ENCODE measurements around the gene CCDC80. TPM values are rescaled to one million over a fixed set of nuclear protein-coding genes. Genes with fewer than 3 reads are reported as not detected.

The CCDC80 gene
- total RNA-seq, 4 donors from 2014 or later, result 6.4 to 55.3 (median 18.4) TPM

DNA sequence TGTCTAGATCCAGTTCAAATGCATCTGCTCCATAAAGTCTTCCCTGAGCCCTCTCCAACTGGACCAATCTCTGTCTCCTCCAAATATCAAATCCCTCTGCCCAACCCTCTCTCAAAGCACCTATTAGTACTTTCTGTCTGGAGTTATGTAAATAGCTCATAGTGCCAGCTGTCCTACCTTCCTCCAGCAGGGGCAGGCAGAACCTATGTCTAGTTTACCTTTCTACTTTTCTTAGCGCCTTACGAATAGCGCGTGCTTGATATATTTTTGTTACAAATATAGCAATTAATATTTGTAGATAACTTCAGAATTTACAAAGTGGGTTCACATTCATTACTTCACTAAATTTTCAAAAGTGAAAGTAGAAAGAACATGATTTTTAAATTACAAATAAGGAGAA, 14.0 kb upstream of the CCDC80 start:
- no peak for DNase-seq
- Histone ChIP-seq H3K27me3 (no peaks in the 10 kb centered on the region), H3K36me3 (no peaks in the 10 kb centered on the region), H3K4me3 (no peak overlapping the region), H3K4me1 (peaks cover 0 to 5% (median 0%) of the 10 kb centered on the region in 4 donors), H3K27ac (peak overlapping the region; percentile 35 to 60 (median 44)), H3K9me3 (no peaks in the 10 kb centered on the region)
- 94 to 97% methylated on average over 4 of the region's 4 CpGs for WGBS, 2 donors (ENCODE audit: low coverage in 1 of 2)
- in situ Hi-C loops (cut with MboI; ENCODE audit: low pct_ligation_motif_present in 1 of 4, low pct_unique_long_range_greater_than_20kb in 1 of 4, low sequenced_read_pairs in 3 of 4) (no loop called here), intact Hi-C loops (cut with DNase I; ENCODE audit: low total_unique reads) (no loop called here)
- TF ChIP-seq POLR2A (IDR thresholded peaks at IDR 0.05) (no peak), EP300 (IDR thresholded peaks at IDR 0.05; ENCODE audit: low read depth) (no peak), POLR2AphosphoS5 (IDR thresholded peaks at IDR 0.05) (no peak)
- TF ChIP-seq, protein P1, sequence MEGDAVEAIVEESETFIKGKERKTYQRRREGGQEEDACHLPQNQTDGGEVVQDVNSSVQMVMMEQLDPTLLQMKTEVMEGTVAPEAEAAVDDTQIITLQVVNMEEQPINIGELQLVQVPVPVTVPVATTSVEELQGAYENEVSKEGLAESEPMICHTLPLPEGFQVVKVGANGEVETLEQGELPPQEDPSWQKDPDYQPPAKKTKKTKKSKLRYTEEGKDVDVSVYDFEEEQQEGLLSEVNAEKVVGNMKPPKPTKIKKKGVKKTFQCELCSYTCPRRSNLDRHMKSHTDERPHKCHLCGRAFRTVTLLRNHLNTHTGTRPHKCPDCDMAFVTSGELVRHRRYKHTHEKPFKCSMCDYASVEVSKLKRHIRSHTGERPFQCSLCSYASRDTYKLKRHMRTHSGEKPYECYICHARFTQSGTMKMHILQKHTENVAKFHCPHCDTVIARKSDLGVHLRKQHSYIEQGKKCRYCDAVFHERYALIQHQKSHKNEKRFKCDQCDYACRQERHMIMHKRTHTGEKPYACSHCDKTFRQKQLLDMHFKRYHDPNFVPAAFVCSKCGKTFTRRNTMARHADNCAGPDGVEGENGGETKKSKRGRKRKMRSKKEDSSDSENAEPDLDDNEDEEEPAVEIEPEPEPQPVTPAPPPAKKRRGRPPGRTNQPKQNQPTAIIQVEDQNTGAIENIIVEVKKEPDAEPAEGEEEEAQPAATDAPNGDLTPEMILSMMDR (IDR thresholded peaks at IDR 0.05), result no peak

DNA sequence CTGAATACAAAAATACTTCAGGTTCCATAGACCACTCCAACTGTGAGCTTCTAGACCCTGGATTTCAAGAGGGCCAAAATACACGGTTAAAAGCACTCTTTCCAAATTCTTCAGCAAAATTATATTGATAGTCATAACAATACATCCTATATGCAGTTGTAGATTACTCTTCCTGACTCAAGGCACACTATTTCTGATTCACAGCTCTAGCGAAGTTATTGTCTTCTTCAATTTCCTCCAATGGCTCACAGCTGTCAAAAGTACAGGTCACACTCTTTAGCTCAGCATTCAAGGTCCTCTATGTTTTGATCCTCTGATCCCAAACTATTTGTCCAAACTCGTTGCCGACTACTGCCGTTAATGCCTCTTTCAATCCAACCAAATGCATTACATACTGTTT, 13.5 kb upstream of the CCDC80 start:
- no peaks in the 10 kb centered on the region for H3K36me3 ChIP-seq
- H3K9me3 ChIP-seq, result no peaks in the 10 kb centered on the region
- peaks cover 0 to 5% (median 0%) of the 10 kb centered on the region in 4 donors for H3K4me1 ChIP-seq
- in situ Hi-C loops (cut with MboI; ENCODE audit: low pct_ligation_motif_present in 1 of 4, low pct_unique_long_range_greater_than_20kb in 1 of 4, low sequenced_read_pairs in 3 of 4), result no loop called here
- intact Hi-C loops (cut with DNase I; ENCODE audit: low total_unique reads), result no loop called here
- DNase-seq, result no peak
- H3K4me3 ChIP-seq, result no peak overlapping the region
- WGBS, 2 donors (ENCODE audit: low coverage in 1 of 2), result 82 to 90% methylated on average over 2 to 5 of the region's 5 CpGs
- no peaks in the 10 kb centered on the region for H3K27me3 ChIP-seq
- H3K27ac ChIP-seq, result peak overlapping the region; percentile 35 to 60 (median 44)
- TF ChIP-seq EP300 (IDR thresholded peaks at IDR 0.05; ENCODE audit: low read depth) (no peak), POLR2A (IDR thresholded peaks at IDR 0.05) (no peak), POLR2AphosphoS5 (IDR thresholded peaks at IDR 0.05) (no peak)
- TF ChIP-seq, protein P1 (IDR thresholded peaks at IDR 0.05), result no peak

DNA sequence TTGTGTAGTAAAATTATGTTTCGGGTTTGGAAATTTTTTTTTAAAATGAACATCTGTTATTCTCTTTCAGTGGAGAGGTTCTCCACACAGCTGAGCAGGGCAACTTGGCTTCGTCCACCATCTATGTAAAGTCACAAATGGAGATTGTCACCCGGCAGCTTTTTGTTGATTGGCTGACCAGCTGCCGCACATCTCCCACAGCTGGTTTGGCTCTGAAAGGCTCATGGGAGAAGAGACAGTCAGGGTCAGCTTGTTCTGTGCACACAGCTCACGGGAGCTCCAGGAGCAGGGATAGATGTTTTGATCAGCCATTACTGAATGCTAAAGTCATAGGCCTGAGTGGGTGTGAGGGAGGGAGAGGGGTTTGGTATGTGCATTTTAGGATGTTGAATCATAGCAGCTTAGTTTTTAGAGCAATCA, 12.9 kb upstream of the CCDC80 start:
- Histone ChIP-seq H3K4me1 (peaks cover 0 to 5% (median 0%) of the 10 kb centered on the region in 4 donors), H3K27me3 (no peaks in the 10 kb centered on the region), H3K9me3 (no peaks in the 10 kb centered on the region), H3K36me3 (no peaks in the 10 kb centered on the region), H3K4me3 (no peak overlapping the region), H3K27ac (peak overlapping the region in 3 of 4 donors; percentile 35 to 60 (median 52))
- WGBS, 2 donors (ENCODE audit: low coverage in 1 of 2), result 76 to 80% methylated on average over 1 to 5 of the region's 5 CpGs
- intact Hi-C loops (cut with DNase I; ENCODE audit: low total_unique reads) (no loop called here), in situ Hi-C loops (cut with MboI; ENCODE audit: low pct_ligation_motif_present in 1 of 4, low pct_unique_long_range_greater_than_20kb in 1 of 4, low sequenced_read_pairs in 3 of 4) (no loop called here)
- no peak for DNase-seq
- TF ChIP-seq EP300 (IDR thresholded peaks at IDR 0.05; ENCODE audit: low read depth) (no peak), POLR2AphosphoS5 (IDR thresholded peaks at IDR 0.05) (peak in 1 of 3 donors; percentile 54), POLR2A (IDR thresholded peaks at IDR 0.05) (no peak)
- TF ChIP-seq, protein P1 (IDR thresholded peaks at IDR 0.05), result no peak

DNA sequence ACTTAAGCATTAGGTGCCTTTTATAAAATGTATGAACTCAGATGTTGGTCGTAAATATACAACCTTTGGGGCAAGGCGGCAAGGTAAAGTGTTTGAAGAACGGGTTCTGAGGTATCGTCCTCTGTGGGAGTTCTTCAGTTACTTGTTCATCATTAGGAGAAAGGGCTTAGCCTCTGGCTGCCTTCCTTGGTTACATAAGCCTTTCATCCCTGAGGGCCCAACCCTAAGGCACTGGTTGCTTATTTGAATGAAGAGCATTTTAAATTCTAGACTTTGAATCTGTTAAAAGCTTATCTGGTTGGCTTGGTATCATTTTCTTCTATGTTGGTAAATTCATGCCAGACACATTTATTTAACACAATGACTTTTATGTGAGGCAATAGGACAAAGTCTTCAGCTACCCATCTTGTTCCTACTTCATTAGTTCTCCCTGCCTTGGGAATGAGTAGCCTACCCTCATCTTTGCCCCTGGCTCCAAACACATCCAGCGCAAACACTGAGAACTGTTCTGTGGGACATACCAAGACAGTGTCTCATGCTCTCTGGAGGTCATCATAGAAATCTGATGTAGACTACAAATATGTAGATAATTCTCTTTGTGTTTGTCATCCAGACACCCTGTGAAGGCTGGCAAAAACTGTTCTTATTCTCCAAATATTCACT, 12.4 kb upstream of the CCDC80 start:
- TF ChIP-seq, protein P1 (IDR thresholded peaks at IDR 0.05), result no peak
- TF ChIP-seq EP300 (IDR thresholded peaks at IDR 0.05; ENCODE audit: low read depth) (no peak), POLR2AphosphoS5 (IDR thresholded peaks at IDR 0.05) (no peak), POLR2A (IDR thresholded peaks at IDR 0.05) (no peak)
- in situ Hi-C loops (cut with MboI; ENCODE audit: low pct_ligation_motif_present in 1 of 4, low pct_unique_long_range_greater_than_20kb in 1 of 4, low sequenced_read_pairs in 3 of 4) (no loop called here), intact Hi-C loops (cut with DNase I; ENCODE audit: low total_unique reads) (no loop called here)
- Histone ChIP-seq H3K36me3 (no peaks in the 10 kb centered on the region), H3K27me3 (no peaks in the 10 kb centered on the region), H3K4me3 (no peak overlapping the region), H3K9me3 (no peaks in the 10 kb centered on the region), H3K27ac (peak overlapping the region in 3 of 4 donors; percentile 35 to 60 (median 52)), H3K4me1 (peaks cover 0 to 5% (median 0%) of the 10 kb centered on the region in 4 donors)
- no peak for DNase-seq
- 68 to 74% methylated on average over 3 to 5 of the region's 5 CpGs for WGBS, 2 donors (ENCODE audit: low coverage in 1 of 2)

Measured in transverse colon (tissue), 4 donors.